Epithelial cell of esophagus (primary cell): ENCODE results near the gene GNG11.

Experiments used
- DNase-seq: peaks from one replicate; pipeline ENCODE4 v3.0.0; 2010; ENCODE audit warnings: low read depth
- H3K4me3 ChIP-seq: 2 replicates; pipeline ENCODE4 v1.5.1; 2011; ENCODE audit warnings: mild to moderate bottlenecking, low read length, control low read depth
- CTCF ChIP-seq: IDR thresholded peaks from 2 replicates; pipeline ENCODE4 v1.5.1; 2011; ENCODE audit warnings: low read depth, mild to moderate bottlenecking, low read length, control low read depth, inconsistent platforms; ENCODE audit not compliant: insufficient read depth; ENCODE audit errors: missing control alignments

GNG11 gene

GRCh38 chr7:93977211-93977950 lies 55.8 kb downstream of the GNG11 start:
- no peak for TF ChIP-seq CTCF
- DNase-seq: no peak
- no peak overlapping the region for H3K4me3 ChIP-seq
